Liver (tissue), 3 donors: Measurements from ENCODE around the gene WFIKKN2.

Experiments
- CTCF ChIP-seq: fragments of 150-350 bp; IDR thresholded peaks from 2 replicates; pipeline ENCODE4 v1.5.1; 2017; ENCODE audit warnings: improper control_type of control experiment, low read depth, low read length; ENCODE audit not compliant: missing input control
- MAX ChIP-seq: IDR thresholded peaks from 2 replicates; pipeline ENCODE4 v1.6.1; 2016; ENCODE audit warnings: antibody characterized with exemption
- TF ChIP-seq, protein P1 (sequence below): IDR thresholded peaks from 2 replicates; pipeline ENCODE4 v1.6.1; 2016; ENCODE audit warnings: antibody characterized with exemption
- donor health status: healthy.
- donor health status: healthy.

GRCh38 chr17:50891577-50891989 is 56.2 kb downstream of the WFIKKN2 start:
- TF ChIP-seq CTCF, result no peak
- TF ChIP-seq MAX, result no peak
- TF ChIP-seq, protein P1, sequence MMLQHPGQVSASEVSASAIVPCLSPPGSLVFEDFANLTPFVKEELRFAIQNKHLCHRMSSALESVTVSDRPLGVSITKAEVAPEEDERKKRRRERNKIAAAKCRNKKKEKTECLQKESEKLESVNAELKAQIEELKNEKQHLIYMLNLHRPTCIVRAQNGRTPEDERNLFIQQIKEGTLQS, result no peak
